ENCODE measurements around the gene CALHM4.

Gene CALHM4

GRCh38 chr6:116580198-116580597, 26.6 kb downstream of the CALHM4 start:
- no peak overlapping the region for H3K27ac ChIP-seq (replicated peaks; ENCODE audit: low read length)
- peaks cover 0 to 87% of the 10 kb centered on the region in 2 donors for H3K36me3 ChIP-seq (replicated peaks in 1 of 2; ENCODE audit: control insufficient read depth in 2 of 2, insufficient read depth in 2 of 2, low read length in 2 of 2)
- no peaks in the 10 kb centered on the region for H3K4me1 ChIP-seq (ENCODE audit: control insufficient read depth in 2 of 2, insufficient read depth in 1 of 2, low read depth in 1 of 2, low read length in 2 of 2)
- no peak overlapping the region for H3K9ac ChIP-seq (ENCODE audit: low read depth, low read length, poor library complexity)
- no peak overlapping the region for H4K8ac ChIP-seq (ENCODE audit: low read depth, low read length)
- no peak overlapping the region for H3K14ac ChIP-seq (ENCODE audit: low read length)
- no peak overlapping the region for H2BK5ac ChIP-seq (ENCODE audit: low read length)
- no peak overlapping the region for H3K18ac ChIP-seq (ENCODE audit: low read length)
- H2BK120ac ChIP-seq (ENCODE audit: low read depth, low read length), result no peak overlapping the region
- no peaks in the 10 kb centered on the region for H3K9me3 ChIP-seq (replicated peaks in 1 of 2; ENCODE audit: control insufficient read depth in 2 of 2, insufficient read depth in 1 of 2, low read depth in 1 of 2, low read length in 2 of 2)
- no peak overlapping the region for H2BK15ac ChIP-seq (ENCODE audit: low read length)
- H3K4ac ChIP-seq (ENCODE audit: low read length), result no peak overlapping the region
- H3K4me2 ChIP-seq (ENCODE audit: insufficient read depth, low read length, poor library complexity, severe bottlenecking), result no peak overlapping the region
- no peaks in the 10 kb centered on the region for H3K79me1 ChIP-seq (ENCODE audit: low read depth, low read length)
- no peak overlapping the region for H3K4me3 ChIP-seq (ENCODE audit: low read length in 2 of 2)
- H3K23ac ChIP-seq (ENCODE audit: low read depth, low read length, poor library complexity), result no peak overlapping the region
- no peaks in the 10 kb centered on the region for H3K27me3 ChIP-seq (ENCODE audit: control insufficient read depth in 3 of 3, insufficient read depth in 3 of 3, low read depth in 1 of 3, low read length in 3 of 3)
- H2AFZ ChIP-seq (ENCODE audit: low read length), result no peak overlapping the region
- H2AK5ac ChIP-seq (ENCODE audit: low read depth, low read length), result no peak overlapping the region
- WGBS, 2 donors (ENCODE audit: extremely low coverage in 2 of 2, insufficient read length in 2 of 2, insufficient replicate concordance in 1 of 2), result no CpG with 5 or more reads among the region's 2 CpGs
- no peak overlapping the region for H2BK12ac ChIP-seq (ENCODE audit: low read length)
- DNase-seq (ENCODE audit: low spot score), result no peak
- no peak overlapping the region for H4K91ac ChIP-seq (ENCODE audit: low read depth, low read length, poor library complexity)

DNA sequence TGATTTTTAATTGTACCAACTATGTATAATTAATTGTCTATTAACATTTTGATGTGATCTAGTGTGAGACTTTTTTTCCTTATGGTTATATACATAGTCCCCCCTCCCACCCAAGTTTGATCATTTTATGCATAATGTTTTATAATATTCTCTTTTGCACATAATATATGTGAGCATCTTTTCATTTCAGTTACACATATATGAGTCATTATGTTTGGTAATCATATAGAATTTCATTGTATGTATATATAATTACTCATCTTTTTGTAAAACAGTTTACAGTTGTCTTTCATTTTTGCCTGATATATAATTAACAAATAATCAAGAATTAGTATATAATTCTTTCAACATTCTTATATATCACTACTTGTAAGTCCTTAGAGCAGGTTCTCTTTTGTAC, 32.7 kb downstream of the CALHM4 start:
- Histone ChIP-seq H4K91ac (ENCODE audit: low read depth, low read length, poor library complexity) (no peak overlapping the region), H2BK5ac (ENCODE audit: low read length) (no peak overlapping the region), H2BK12ac (ENCODE audit: low read length) (no peak overlapping the region), H3K23ac (ENCODE audit: low read depth, low read length, poor library complexity) (no peak overlapping the region), H2AFZ (ENCODE audit: low read length) (no peak overlapping the region), H3K79me1 (ENCODE audit: low read depth, low read length) (no peaks in the 10 kb centered on the region), H3K9ac (ENCODE audit: low read depth, low read length, poor library complexity) (no peak overlapping the region), H4K8ac (ENCODE audit: low read depth, low read length) (no peak overlapping the region), H3K4ac (ENCODE audit: low read length) (no peak overlapping the region), H3K27me3 (ENCODE audit: control insufficient read depth in 3 of 3, insufficient read depth in 3 of 3, low read depth in 1 of 3, low read length in 3 of 3) (no peaks in the 10 kb centered on the region), H3K18ac (ENCODE audit: low read length) (no peak overlapping the region), H2BK15ac (ENCODE audit: low read length) (no peak overlapping the region), H3K4me1 (ENCODE audit: control insufficient read depth in 2 of 2, insufficient read depth in 1 of 2, low read depth in 1 of 2, low read length in 2 of 2) (no peaks in the 10 kb centered on the region), H3K4me3 (ENCODE audit: low read length in 2 of 2) (no peak overlapping the region), H2AK5ac (ENCODE audit: low read depth, low read length) (no peak overlapping the region), H3K9me3 (replicated peaks in 1 of 2; ENCODE audit: control insufficient read depth in 2 of 2, insufficient read depth in 1 of 2, low read depth in 1 of 2, low read length in 2 of 2) (no peaks in the 10 kb centered on the region), H3K27ac (replicated peaks; ENCODE audit: low read length) (no peak overlapping the region), H3K14ac (ENCODE audit: low read length) (no peak overlapping the region), H3K36me3 (replicated peaks in 1 of 2; ENCODE audit: control insufficient read depth in 2 of 2, insufficient read depth in 2 of 2, low read length in 2 of 2) (peaks cover 2 to 95% of the 10 kb centered on the region in 2 donors), H2BK120ac (ENCODE audit: low read depth, low read length) (no peak overlapping the region), H3K4me2 (ENCODE audit: insufficient read depth, low read length, poor library complexity, severe bottlenecking) (no peak overlapping the region)
- no peak for DNase-seq (ENCODE audit: low spot score)

- Histone ChIP-seq H3K18ac (ENCODE audit: low read length) (no peak overlapping the region), H3K27me3 (ENCODE audit: control insufficient read depth in 3 of 3, insufficient read depth in 3 of 3, low read depth in 1 of 3, low read length in 3 of 3) (no peaks in the 10 kb centered on the region), H2BK120ac (ENCODE audit: low read depth, low read length) (no peak overlapping the region), H4K91ac (ENCODE audit: low read depth, low read length, poor library complexity) (no peak overlapping the region), H3K36me3 (replicated peaks in 1 of 2; ENCODE audit: control insufficient read depth in 2 of 2, insufficient read depth in 2 of 2, low read length in 2 of 2) (peaks cover 4 to 95% of the 10 kb centered on the region in 2 donors), H3K14ac (ENCODE audit: low read length) (no peak overlapping the region), H3K9me3 (replicated peaks in 1 of 2; ENCODE audit: control insufficient read depth in 2 of 2, insufficient read depth in 1 of 2, low read depth in 1 of 2, low read length in 2 of 2) (no peaks in the 10 kb centered on the region), H3K4ac (ENCODE audit: low read length) (no peak overlapping the region), H2BK12ac (ENCODE audit: low read length) (no peak overlapping the region), H2AFZ (ENCODE audit: low read length) (no peak overlapping the region), H3K27ac (replicated peaks; ENCODE audit: low read length) (no peak overlapping the region), H3K4me2 (ENCODE audit: insufficient read depth, low read length, poor library complexity, severe bottlenecking) (no peak overlapping the region), H4K8ac (ENCODE audit: low read depth, low read length) (no peak overlapping the region), H3K4me1 (ENCODE audit: control insufficient read depth in 2 of 2, insufficient read depth in 1 of 2, low read depth in 1 of 2, low read length in 2 of 2) (no peaks in the 10 kb centered on the region), H2BK15ac (ENCODE audit: low read length) (no peak overlapping the region), H3K9ac (ENCODE audit: low read depth, low read length, poor library complexity) (no peak overlapping the region), H2AK5ac (ENCODE audit: low read depth, low read length) (no peak overlapping the region), H3K4me3 (ENCODE audit: low read length in 2 of 2) (no peak overlapping the region), H3K79me1 (ENCODE audit: low read depth, low read length) (no peaks in the 10 kb centered on the region), H3K23ac (ENCODE audit: low read depth, low read length, poor library complexity) (no peak overlapping the region), H2BK5ac (ENCODE audit: low read length) (no peak overlapping the region)
- no CpG with 5 or more reads among the region's 2 CpGs for WGBS, 2 donors (ENCODE audit: extremely low coverage in 2 of 2, insufficient read length in 2 of 2, insufficient replicate concordance in 1 of 2)
- DNase-seq (ENCODE audit: low spot score), result no peak
Measured at GRCh38 chr6:116586738-116587137, 33.2 kb downstream of the CALHM4 start.

DNA sequence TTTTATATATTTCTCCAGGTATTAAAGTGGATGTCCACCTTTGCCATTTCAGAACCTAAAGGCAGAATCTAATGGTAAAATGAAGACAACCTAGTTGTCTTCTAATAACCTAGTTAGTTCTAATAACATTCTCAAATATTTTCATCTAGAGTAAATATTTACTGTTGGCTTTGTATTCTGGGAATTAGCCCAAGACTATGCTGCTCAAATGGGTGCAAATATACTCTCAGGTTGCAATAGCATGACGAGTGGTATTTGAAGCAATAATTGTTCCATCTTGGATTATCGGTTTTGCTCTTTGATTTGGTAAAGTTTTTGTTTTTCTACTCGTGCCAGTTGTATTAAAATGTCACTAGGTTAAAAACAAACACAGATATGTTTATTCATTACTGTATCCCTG, 41.7 kb downstream of the CALHM4 start:
- no peak overlapping the region for H3K23ac ChIP-seq (ENCODE audit: low read depth, low read length, poor library complexity)
- H3K18ac ChIP-seq (ENCODE audit: low read length), result no peak overlapping the region
- DNase-seq (ENCODE audit: low spot score), result no peak
- WGBS, 2 donors (ENCODE audit: extremely low coverage in 2 of 2, insufficient read length in 2 of 2, insufficient replicate concordance in 1 of 2), result no CpG with 5 or more reads among the region's 3 CpGs
- H3K27ac ChIP-seq (replicated peaks; ENCODE audit: low read length), result no peak overlapping the region
- no peaks in the 10 kb centered on the region for H3K9me3 ChIP-seq (replicated peaks in 1 of 2; ENCODE audit: control insufficient read depth in 2 of 2, insufficient read depth in 1 of 2, low read depth in 1 of 2, low read length in 2 of 2)
- H3K4me2 ChIP-seq (ENCODE audit: insufficient read depth, low read length, poor library complexity, severe bottlenecking), result no peak overlapping the region
- no peak overlapping the region for H2AFZ ChIP-seq (ENCODE audit: low read length)
- H2AK5ac ChIP-seq (ENCODE audit: low read depth, low read length), result no peak overlapping the region
- no peak overlapping the region for H3K4ac ChIP-seq (ENCODE audit: low read length)
- no peak overlapping the region for H2BK120ac ChIP-seq (ENCODE audit: low read depth, low read length)
- H3K36me3 ChIP-seq (replicated peaks in 1 of 2; ENCODE audit: control insufficient read depth in 2 of 2, insufficient read depth in 2 of 2, low read length in 2 of 2), result peaks cover 6 to 52% of the 10 kb centered on the region in 2 donors
- H3K4me1 ChIP-seq (ENCODE audit: control insufficient read depth in 2 of 2, insufficient read depth in 1 of 2, low read depth in 1 of 2, low read length in 2 of 2), result no peaks in the 10 kb centered on the region
- no peaks in the 10 kb centered on the region for H3K27me3 ChIP-seq (ENCODE audit: control insufficient read depth in 3 of 3, insufficient read depth in 3 of 3, low read depth in 1 of 3, low read length in 3 of 3)
- H3K4me3 ChIP-seq (ENCODE audit: low read length in 2 of 2), result no peak overlapping the region
- H3K79me1 ChIP-seq (ENCODE audit: low read depth, low read length), result no peaks in the 10 kb centered on the region
- no peak overlapping the region for H4K8ac ChIP-seq (ENCODE audit: low read depth, low read length)
- no peak overlapping the region for H2BK12ac ChIP-seq (ENCODE audit: low read length)
- H4K91ac ChIP-seq (ENCODE audit: low read depth, low read length, poor library complexity), result no peak overlapping the region
- no peak overlapping the region for H2BK5ac ChIP-seq (ENCODE audit: low read length)
- H3K9ac ChIP-seq (ENCODE audit: low read depth, low read length, poor library complexity), result no peak overlapping the region
- no peak overlapping the region for H2BK15ac ChIP-seq (ENCODE audit: low read length)
- H3K14ac ChIP-seq (ENCODE audit: low read length), result no peak overlapping the region

Measured in neuronal stem cell (in vitro differentiated cells).